ENCODE data around the gene NUDC. TPM values are rescaled to one million over a fixed set of nuclear protein-coding genes. Genes with fewer than 3 reads are reported as not detected.

NUDC gene
- total and polyA plus RNA-seq, 2 of the 13 experiments (the other 11 are each of a cell fraction or from before 2014, with no cell fraction given): 34.7 to 104 TPM

DNA sequence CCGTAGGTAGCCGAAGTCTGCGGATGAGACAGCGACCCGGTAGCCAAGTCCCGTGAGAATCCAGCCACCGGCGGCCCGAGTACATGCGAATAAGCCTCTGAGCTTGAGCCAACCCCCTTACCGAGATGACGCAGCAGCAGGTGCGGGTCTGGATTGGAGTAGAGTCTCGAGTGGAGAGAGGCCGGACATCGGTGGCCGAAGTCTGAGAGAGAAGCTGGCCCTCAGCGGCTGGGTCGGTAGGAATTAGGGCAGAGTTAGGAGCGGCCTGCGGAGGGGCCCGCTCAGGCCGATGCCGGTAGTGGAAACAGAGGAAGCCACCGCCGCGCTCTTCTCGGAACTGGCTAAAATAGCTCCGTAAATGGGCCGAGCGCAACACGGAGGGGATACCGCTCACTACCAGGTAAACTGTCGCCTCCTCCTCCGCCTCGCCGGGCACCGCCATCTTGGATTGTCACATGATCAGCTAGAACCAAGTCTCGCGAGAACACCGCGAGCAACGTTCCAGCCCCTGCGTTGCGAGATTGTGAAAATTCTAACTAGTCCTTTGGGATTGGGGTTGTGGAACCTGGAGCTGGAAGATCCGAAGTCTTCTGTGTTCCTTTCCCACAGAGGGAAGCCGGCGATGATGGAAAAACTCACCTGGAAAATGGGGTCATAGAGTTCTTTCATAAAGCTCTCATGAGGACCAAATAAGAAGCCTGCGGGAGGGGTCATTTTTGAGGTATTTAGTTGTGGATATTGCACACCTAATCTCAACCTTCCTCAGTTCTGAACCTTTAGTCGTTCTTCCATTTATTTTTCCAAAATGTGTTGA is 21.3 kb upstream of the NUDC start, which contains the start of gene GPATCH3 (continued):
- TF ChIP-seq, protein P1, sequence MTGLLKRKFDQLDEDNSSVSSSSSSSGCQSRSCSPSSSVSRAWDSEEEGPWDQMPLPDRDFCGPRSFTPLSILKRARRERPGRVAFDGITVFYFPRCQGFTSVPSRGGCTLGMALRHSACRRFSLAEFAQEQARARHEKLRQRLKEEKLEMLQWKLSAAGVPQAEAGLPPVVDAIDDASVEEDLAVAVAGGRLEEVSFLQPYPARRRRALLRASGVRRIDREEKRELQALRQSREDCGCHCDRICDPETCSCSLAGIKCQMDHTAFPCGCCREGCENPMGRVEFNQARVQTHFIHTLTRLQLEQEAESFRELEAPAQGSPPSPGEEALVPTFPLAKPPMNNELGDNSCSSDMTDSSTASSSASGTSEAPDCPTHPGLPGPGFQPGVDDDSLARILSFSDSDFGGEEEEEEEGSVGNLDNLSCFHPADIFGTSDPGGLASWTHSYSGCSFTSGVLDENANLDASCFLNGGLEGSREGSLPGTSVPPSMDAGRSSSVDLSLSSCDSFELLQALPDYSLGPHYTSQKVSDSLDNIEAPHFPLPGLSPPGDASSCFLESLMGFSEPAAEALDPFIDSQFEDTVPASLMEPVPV (CRISPR knock-in tag; IDR thresholded peaks at IDR 0.05): peak; percentile 92
- TF ChIP-seq, protein P2, sequence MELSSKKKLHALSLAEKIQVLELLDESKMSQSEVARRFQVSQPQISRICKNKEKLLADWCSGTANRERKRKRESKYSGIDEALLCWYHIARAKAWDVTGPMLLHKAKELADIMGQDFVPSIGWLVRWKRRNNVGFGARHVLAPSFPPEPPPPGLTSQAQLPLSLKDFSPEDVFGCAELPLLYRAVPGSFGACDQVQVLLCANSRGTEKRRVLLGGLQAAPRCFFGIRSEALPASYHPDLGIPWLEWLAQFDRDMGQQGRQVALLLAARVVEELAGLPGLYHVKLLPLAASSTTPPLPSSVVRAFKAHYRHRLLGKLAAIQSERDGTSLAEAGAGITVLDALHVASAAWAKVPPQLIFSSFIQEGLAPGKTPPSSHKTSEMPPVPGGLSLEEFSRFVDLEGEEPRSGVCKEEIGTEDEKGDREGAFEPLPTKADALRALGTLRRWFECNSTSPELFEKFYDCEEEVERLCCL (CRISPR knock-in tag; IDR thresholded peaks at IDR 0.05; ENCODE audit: borderline replicate concordance): no peak
- TF ChIP-seq MYNN (CRISPR knock-in tag; IDR thresholded peaks at IDR 0.05; ENCODE audit: low read depth): no peak; the same call in 1 of the 2 replicates
- TF ChIP-seq ZSCAN31 (CRISPR knock-in tag; IDR thresholded peaks at IDR 0.05; ENCODE audit: low read depth): peak; percentile 75; the same call in 1 of the 2 replicates
- TF ChIP-seq, protein P3, sequence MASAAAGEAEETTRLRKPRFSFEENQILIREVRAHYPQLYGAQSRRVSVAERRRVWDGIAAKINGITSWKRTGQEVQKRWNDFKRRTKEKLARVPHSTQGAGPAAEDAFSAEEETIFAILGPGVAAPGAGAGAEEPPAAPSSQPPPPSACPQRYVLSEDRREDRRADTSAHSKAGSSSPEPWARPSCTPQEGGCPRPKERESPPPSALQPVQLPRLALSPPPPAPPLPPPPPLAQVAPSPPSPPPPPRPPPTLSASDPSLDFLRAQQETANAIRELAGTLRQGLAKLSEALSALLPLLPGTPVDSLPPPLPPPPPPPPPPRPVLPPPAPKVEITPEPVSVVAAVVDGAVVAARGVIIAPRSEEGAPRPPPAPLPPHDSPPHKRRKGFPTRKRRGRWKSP (CRISPR knock-in tag; IDR thresholded peaks at IDR 0.05): peak; percentile 71; the same call in 1 of the 2 replicates
- TF ChIP-seq KDM2A (CRISPR knock-in tag; IDR thresholded peaks at IDR 0.05; ENCODE audit: borderline replicate concordance, low read depth): peak; percentile 94
- TF ChIP-seq ZFP90 (CRISPR knock-in tag; IDR thresholded peaks at IDR 0.05; ENCODE audit: borderline replicate concordance): 0 out of 2 replicates have a peak, but pooled peaks have one; percentile 59
- TF ChIP-seq ZNF256 (CRISPR knock-in tag; conservative IDR thresholded peaks at IDR 0.05): no peak
- TF ChIP-seq FOXC1 (CRISPR knock-in tag; IDR thresholded peaks at IDR 0.05; ENCODE audit: borderline replicate concordance): peak; percentile 67; the same call in 1 of the 2 replicates
- TF ChIP-seq ZNF672 (CRISPR knock-in tag; IDR thresholded peaks at IDR 0.05): no peak
- TF ChIP-seq SMARCE1 (IDR thresholded peaks at IDR 0.05; ENCODE audit: borderline replicate concordance): no peak
- peak; percentile 57; the same call in 1 of the 2 replicates for TF ChIP-seq ZNF768 (CRISPR knock-in tag; IDR thresholded peaks at IDR 0.05)
- TF ChIP-seq SNRNP70 (IDR thresholded peaks at IDR 0.05; ENCODE audit: low read depth, low read length): no peak
- TF ChIP-seq THAP11 (CRISPR knock-in tag; IDR thresholded peaks at IDR 0.05): peak; percentile 89
- TF ChIP-seq, protein P4, sequence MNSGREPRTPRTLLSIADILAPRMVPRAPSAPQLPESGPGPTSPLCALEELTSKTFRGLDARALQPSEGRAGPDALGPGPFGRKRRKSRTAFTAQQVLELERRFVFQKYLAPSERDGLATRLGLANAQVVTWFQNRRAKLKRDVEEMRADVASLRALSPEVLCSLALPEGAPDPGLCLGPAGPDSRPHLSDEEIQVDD (CRISPR knock-in tag; IDR thresholded peaks at IDR 0.05; ENCODE audit: borderline replicate concordance): peak; percentile 50; the same call in 1 of the 2 replicates
- TF ChIP-seq SETDB1 (CRISPR knock-in tag; IDR thresholded peaks at IDR 0.05; ENCODE audit: borderline replicate concordance): no peak
- TF ChIP-seq DR1 (CRISPR knock-in tag; IDR thresholded peaks at IDR 0.05): peak; percentile 72; the same call in 1 of the 2 replicates
- peak; percentile 60; the same call in 1 of the 2 replicates for TF ChIP-seq ZC3H13 (CRISPR knock-in tag; IDR thresholded peaks at IDR 0.05)
- no peak for TF ChIP-seq MAF1 (CRISPR knock-in tag; IDR thresholded peaks at IDR 0.05; ENCODE audit: borderline replicate concordance)
- TF ChIP-seq, protein P5, sequence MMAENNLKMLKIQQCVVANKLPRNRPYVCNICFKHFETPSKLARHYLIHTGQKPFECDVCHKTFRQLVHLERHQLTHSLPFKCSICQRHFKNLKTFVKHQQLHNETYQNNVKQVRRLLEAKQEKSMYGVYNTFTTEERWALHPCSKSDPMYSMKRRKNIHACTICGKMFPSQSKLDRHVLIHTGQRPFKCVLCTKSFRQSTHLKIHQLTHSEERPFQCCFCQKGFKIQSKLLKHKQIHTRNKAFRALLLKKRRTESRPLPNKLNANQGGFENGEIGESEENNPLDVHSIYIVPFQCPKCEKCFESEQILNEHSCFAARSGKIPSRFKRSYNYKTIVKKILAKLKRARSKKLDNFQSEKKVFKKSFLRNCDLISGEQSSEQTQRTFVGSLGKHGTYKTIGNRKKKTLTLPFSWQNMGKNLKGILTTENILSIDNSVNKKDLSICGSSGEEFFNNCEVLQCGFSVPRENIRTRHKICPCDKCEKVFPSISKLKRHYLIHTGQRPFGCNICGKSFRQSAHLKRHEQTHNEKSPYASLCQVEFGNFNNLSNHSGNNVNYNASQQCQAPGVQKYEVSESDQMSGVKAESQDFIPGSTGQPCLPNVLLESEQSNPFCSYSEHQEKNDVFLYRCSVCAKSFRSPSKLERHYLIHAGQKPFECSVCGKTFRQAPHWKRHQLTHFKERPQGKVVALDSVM (CRISPR knock-in tag; IDR thresholded peaks at IDR 0.05): 0 out of 2 replicates have a peak, but pooled peaks have one; percentile 22
- peak; percentile 64; the same call in 1 of the 2 replicates for TF ChIP-seq TSC22D2 (CRISPR knock-in tag; IDR thresholded peaks at IDR 0.05; ENCODE audit: borderline replicate concordance)
- TF ChIP-seq ZNF674 (CRISPR knock-in tag; IDR thresholded peaks at IDR 0.05; ENCODE audit: low read depth): no peak

Measured in HepG2 (cell line).